COLO668 (cell line): Measurements from ENCODE around the gene CYP27C1.

Experiments used
- DNase-seq: peaks from one replicate; lab custom pipeline; 2025; ENCODE audit not compliant: unreplicated experiment; lab: John Stamatoyannopoulos, UW

CYP27C1 gene

DNA sequence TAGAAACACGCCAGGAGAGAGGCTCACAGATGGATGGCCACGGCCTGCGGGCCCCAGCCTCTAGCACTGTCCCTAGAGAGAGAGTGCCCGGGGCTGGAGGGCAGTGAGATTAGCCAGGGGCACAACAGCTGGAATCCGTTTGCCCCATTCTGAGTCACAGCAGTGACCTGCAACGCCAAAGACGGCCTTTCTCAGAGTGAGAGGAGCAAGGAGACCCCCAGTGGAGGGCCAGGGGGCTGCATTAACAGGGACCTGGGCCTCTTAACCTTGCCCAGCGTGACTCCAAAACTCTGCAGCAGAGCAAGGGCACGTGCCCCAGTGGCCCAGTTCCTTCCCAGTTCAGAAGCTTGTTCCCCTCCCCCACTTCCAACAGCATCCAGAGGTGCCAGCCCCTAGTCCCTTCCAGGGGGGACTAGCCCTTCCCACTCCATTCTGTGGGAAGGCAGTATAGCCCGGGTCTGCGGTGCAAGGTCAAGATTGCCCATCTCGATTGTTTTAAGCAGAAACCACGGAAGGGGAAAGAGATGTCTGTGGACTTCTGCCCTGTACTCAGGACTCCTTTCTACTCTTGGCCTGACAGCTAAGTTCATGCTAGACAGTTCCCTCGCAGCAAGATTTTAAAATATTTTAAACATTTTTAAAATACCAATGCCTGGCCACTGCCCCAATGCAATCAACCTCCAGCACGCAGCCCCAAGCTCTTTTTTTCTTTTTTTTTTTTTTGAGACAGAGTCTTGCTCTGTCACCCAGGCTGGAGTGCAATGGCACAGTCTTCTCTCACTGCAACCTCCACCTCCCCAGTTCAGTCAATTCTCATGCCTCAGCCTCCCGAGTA lies 62.2 kb downstream of the CYP27C1 start:
- DNase-seq = no peak

DNA sequence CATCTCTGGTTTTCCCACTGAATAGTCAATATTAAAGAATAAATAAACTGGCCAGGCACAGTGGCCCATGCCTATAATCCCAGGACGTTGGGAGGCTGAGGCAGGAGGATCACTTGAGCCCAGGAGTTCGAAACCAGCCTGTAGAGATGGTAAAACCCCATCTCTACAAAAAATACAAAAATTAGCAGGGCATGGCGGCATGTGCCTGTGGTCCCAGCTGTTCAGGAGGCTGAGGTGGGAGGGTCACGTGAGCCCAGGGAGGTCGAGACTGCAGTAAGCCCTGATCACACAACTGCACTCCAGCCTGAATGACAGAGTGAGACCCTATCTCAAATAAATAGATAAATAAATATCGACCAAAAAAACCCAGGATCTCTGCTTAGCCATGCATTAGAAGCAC lies 63.0 kb downstream of the CYP27C1 start:
- DNase-seq = no peak

DNA sequence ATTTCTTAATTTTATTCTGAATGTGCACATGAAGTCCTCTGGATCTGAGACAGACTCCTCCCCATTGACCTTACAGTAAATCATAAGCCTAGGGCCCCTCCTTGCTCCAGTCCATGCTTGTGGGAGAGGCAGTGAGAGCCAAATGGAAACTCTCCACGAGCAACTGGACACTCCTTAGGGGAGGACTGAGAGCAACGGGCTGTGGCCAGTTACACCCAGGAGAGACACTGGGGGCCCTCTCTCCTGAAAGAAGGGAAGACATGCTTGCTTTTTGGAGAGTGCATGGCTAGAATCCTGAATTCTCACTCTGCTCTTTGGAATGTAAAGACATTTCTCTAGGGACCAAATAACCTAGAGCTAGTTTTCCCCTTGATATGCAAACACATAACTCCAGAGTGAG lies 64.2 kb downstream of the CYP27C1 start:
- DNase-seq = no peak

DNA sequence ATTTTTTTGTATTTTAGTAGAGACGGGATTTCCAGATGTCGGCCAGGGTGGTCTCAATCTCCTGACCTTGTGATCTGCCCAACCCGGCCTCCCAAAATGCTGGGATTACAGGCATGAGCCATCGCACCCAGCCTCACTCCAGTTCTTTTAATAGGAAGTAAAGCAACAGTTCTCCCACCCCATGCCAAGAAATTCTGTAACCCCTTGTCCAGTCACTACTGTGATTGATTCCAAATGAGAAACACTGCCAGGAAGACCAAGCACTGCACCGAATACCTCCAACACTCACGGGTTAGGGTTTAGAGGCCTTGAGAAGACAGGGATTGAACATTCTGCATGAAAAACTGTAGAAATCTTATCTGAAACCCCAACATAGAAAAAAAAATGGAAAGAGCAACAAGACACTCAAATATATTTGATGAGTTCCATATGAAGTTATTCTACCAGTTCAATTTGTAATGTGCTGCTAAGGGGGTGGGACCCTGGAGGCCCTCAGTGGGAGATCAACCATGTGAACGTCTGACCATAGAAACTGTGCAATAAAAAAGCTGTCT lies 65.0 kb downstream of the CYP27C1 start:
- DNase-seq = no peak

DNA sequence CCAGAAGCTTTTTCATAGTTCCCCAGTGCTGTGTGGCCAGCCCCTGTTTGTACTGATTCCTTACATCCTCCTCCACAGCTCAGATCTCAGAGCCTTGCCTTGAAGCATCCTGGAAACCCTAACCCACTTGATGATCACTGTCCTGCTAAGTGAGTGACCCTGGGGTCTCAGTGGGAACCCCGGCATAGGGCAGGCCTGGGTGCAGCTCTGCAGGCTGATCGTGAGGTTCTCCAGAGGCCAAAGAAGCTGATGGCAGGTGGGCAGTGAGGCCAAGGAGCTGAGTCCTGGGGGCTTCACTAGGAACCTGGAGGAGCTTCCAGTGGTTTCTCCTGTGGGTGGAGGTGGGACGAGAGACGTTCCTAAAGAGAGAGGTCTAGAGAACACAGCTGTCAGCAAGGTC lies 65.7 kb downstream of the CYP27C1 start:
- no peak for DNase-seq

DNA sequence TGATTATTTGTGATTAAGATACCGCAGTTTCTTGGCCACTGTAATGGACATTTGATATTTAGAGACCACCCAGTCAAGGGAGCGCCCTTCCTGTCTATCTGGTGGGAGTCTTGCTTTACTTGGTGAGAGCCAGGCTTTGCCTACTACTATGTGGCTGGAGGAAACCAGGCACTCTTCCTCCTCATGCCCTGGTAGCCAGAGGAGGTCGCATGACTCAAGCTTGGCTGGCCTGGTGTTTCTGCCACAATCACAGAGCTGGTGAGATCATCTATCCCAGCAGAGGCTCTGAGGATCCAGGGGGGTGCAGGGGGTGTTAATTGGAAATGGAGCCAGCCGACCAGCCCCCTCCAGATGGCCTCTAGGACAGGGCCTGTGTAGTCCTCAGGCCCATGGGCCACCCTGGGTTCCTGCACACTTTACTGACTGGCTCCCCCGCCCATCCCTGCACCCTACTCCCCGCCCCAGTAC lies 66.4 kb downstream of the CYP27C1 start:
- DNase-seq = no peak

DNA sequence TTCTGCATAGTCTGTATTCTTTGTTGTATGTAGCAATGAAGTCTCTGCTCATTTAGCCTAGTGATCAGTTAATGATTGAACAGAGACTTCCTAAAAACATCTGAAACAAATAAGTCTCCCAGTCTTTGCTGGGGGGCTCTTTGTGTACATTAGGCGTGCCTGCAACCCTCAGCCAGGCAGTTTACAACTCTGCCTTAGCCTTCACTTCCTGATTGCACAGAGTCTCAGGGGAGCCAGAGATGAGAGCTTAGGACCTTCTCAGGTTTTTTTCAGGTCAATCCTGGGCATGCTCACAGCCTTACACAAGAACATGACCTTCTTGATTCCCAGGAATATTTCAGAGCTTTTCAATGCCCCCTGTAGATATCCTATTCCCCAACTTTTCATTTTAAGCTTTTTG lies 69.1 kb downstream of the CYP27C1 start:
- DNase-seq = no peak

DNA sequence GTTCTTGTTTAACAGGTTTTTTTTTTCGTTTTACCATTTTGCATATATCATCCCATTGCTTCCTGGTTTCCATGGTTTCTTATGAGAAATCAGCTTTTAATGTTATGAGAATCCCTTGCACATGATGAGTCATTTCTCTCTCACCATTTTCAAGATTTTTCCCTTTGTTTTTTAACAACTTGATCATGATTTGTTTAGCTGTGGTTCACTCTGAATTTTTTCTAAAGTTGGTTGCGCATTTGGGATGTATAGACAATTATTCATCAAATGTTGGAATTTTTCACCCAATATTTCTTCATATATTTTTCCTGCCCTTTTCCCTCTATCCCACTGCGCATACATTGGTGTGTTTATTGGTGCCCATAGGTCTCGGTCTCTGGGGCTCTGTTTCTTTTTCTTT lies 70.7 kb downstream of the CYP27C1 start:
- no peak for DNase-seq

DNA sequence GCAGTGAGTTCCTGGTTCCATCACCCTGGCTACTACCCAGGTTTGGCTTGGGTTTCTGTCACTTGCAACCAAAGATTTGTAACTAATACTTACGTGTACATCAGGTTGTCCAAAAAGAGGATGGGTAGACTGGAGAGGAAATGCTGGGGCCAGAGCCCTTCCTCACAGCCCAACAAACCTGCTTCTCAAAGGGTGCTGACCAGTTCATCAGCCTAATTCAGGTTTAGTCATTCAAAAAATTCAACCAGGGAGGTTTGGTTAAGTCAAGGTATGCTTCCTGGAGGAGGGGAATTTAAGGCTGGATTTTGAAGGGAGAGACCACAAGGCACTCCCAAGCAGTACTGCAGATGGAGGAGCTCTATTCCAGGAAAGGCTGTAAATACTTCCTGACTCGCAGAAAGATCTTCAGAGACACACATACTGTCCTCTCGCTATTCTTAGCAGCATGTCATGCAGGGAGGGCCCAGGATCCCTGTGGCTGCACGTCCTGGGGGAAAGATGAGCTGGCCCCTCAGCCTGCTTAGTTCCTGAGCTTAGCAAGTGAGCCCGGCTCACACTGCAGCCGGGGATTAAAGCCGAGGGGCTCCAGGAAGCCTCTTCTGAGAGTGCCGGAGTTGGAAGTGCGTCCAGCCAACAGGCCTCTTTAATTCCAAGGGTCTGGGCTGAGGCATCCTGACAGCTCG lies 73.1 kb downstream of the CYP27C1 start:
- DNase-seq = no peak

DNA sequence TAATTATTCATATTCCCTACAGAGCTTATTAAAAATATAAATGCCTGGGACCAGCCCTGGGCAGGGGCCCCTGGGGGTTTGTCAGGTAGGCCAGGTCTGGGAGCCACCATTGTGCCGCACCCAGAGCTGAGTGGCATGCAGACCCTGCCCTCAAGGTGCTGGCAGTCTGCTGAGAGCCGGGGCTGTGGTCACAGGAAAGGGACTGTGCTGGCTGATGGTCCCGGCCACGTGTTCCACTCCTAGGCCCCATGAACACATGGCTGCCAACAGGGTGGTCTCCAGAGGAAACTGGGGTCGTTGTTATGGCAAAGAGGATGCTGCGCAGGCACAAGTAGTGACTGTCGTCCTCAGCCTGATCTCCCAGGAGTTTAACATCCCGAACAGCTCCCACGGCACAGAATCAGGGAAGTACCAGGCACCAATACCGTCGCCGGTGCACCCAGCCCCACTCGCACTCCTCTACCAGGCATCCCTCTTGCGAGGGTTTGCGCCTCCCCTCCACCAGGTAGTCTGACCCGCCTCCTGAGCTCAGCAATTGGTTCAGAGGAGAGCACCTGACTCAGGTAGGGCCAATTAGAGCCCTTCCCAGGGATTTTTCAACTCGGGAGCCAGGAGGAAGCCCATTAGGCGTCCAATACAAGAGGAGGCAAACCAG lies 73.9 kb downstream of the CYP27C1 start:
- no peak for DNase-seq

DNA sequence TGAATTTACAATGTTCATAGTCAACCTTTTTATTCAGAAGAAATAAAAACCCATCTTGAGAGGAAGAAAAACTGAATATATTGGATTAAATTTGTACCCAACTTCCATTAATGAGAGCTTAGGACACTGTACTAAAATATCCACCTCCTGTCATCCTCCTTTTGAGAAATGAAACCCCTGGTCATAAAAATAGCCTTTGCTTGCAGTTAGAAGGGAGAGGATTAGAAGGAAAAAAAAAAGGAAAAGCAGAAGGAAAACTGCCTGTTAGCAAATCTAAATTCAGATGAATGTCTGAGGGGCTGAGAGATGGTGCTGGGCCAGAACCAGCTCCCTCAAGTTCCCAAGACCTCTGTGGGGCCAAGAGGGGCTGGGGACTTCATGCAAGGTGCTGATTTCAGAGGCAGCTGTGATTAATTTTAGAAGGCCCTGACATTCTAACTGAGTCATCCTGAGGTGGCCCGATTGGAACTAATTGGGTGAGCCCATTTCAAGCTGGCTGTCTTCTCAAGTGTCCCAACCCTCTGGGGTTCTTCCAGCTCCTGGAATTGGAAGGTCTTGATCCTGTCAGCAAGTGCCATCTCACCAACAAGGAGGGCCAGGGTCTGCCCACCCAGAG lies 74.7 kb downstream of the CYP27C1 start:
- no peak for DNase-seq

DNA sequence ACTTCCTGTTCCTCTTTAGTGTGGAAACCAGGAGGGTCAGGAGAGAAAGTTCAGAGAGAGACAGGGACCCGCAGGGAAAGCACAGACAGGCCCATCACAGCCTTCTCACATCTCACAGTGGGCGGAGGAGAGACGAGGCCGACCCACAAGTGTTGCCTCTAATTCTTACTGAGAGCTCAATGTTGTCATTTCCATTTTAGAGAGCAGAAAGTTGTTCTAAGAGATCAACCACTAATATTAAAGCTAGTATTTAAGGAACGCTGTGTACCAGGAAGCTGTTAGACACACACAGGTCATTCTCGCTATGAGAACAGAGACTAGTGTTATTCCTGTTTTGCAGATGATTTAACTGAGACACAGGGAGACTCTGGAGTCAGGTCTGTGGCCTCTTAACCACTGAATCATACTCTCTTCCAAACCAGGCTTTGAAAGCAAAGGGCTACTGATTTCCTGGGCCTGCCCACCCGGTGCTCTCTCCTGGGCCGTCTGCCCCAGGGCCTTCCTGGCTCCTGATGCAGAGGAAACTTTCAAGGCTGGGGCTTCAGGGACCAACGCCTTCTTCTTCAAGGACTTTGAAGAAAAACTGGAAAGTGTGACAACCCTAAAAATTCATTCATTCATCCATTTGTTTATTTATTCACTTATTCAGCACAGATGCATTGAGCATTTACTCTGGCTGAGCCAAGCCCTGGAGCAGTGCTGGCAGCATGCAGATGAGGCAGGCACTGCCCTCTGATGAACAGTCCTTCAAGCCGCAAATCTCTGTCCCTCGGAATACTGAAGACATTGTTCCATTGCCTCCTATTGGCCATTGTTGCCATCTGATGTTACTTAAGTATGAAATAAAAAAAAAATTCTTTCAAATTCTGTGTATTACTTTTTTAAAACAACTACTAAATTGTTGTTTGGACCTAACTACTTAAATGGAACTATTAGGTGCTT lies 76.0 kb downstream of the CYP27C1 start:
- no peak for DNase-seq

DNA sequence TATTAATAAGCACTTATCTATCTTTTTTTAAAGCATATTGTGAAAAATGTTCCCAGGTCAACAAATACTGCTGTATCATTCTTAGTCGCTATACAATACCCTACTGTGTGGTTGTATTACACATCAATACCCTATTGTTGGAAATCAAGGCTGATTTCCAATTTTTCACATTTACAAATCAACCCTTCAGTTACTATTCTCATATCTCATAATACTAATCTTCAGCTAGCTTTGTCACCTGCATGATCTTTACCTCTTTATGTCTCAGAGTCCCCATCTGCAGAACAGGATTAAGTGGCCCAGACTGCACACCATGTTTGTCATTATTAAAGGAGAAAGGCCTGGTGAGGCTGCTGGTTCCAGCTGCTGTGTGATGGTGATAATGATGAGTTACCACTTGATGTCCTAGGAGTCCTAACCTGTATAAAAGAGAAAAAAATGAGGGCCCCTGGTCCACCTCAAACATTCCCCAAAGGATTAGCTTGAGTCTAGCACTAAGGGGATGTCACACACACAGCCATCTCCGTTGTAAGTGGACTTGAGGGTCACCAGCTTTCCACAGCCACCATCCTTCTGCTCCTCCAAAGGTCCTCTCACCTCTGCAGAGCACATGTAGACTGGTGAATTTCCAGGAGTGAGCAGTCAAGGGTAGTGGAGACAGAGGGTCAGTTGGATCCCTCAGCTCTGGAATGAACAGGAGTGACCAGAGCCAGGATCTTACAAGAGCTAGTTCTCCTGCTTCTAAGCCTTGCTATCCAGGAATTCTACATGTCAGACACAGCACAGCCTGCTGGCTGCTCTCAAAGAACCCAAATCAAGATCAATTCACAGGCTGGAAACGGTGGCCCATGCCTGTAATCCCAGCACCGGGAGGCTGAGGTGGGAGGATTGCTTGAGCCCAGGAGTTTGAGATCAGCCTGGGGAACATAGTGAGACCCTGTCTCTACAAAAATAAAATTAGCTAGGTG lies 77.2 kb downstream of the CYP27C1 start:
- no peak for DNase-seq

DNA sequence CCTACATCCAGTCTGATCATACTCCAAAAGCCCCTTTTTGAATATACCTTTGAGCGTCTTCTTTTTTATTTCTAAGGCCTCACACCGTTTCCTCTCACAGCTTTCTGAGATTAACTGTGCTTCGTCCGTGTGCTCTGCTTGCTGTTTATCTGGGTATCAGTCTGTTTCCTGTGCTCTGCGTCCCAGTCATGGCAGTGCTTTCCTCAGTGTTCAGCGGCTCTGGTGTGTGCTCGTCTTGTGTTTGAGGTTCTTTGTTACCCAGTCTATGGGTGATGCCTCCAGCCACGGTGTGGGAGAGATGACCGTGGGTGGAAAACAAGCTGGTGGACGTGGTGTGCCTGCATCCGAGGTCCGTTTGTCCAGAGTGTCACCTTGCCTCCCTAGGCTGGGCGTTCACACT lies 79.6 kb downstream of the CYP27C1 start:
- DNase-seq = no peak

DNA sequence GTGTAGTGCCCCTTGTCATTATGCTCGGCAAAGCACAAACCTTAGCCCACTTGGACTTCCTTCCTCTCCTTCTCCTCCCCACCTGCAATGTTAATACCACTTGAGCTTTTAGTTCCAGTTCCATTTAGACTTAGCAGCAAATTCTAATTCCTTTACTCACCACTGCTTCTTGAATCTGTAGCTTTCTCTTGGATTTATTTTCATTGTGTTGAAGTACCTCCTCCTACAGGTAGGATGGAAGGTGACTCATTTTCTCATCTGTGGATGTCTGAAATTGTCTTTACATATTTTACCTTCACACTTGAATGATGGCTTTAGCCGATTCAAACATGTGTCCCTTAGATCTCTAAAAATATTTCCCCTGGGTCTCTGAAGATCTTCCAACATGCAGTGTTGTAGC lies 80.3 kb downstream of the CYP27C1 start:
- DNase-seq = no peak

DNA sequence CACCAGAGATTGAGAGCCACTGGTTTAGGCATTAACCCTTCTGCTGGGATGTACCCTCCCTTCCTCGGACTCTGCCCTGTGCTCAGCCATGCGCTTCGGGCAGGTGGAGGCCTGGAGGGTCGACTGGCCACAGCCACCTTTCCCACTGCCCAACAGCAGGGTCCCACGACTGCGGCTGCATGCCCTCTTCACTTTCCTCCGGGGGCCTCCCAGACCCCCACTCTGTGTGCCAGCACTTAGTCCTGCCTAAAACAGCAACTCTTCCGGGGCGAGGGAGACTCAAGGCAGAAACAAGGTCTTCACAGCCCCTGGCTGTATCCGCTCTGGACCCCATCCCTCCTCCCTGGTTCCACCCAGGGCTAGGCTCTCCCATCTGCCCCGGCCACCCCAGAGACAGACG lies 81.8 kb downstream of the CYP27C1 start:
- DNase-seq = no peak

DNA sequence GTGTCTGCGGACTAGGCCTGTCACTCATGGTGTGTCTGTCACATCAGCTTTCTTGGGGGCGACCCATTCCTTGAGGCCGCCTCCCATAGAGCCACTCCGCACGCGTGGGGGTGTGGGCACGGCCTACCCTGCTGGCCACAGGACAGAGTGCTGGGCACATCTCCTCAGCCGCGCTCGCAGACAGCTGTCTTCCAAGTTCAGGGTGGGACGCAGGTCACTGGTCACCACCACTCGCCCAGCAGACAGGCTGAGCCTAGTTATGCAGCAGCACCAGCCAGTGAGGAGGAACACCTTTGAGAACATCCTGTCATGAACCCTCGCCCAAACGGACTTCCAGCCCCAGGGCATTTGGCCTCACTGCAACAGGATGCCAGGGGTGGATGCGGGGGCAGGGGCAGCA lies 82.4 kb downstream of the CYP27C1 start:
- DNase-seq = no peak

DNA sequence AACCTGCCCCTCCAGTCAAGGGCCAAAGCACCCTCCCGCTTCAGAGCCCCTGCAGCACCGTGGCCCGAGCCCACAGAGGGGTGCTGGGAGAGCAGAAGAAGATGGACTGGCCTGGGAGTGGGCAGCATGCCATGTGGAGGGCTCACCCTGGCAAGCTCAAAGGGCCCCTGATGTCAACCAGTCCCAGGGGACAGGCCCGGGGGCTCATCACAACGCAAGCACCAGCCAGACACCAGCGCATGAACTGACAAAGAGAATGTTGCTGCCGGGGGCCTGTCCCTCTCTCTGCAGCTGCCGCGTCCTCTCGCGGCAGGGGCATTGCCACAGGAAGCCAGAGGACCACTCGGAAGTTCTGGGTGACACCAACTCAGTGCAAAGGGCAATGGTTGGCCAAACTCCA lies 82.9 kb downstream of the CYP27C1 start:
- no peak for DNase-seq
